ENCODE measurements around the gene TRIAP1.

Gene TRIAP1

GRCh38 chr12:120399531-120399930 is 46.7 kb downstream of the TRIAP1 start:
- H3K9me3 Mint-ChIP-seq: no peaks in the 10 kb centered on the region
- peaks cover 19% of the 10 kb centered on the region for H3K27me3 Mint-ChIP-seq (ENCODE audit: low read depth)

GRCh38 chr12:120397824-120398540 is 48.2 kb downstream of the TRIAP1 start:
- Mint-ChIP-seq H3K4me1 (ENCODE audit: low read depth) (no peaks in the 10 kb centered on the region), H3K36me3 (ENCODE audit: low read depth) (no peaks in the 10 kb centered on the region), H3K9me3 (no peaks in the 10 kb centered on the region), H3K27me3 (ENCODE audit: low read depth) (peaks cover 16% of the 10 kb centered on the region), H3K4me3 (no peak overlapping the region), H3K27ac (no peak overlapping the region)

More at GRCh38 chr12:120399531-120399930, 46.7 kb downstream of the TRIAP1 start:
- H3K4me1 Mint-ChIP-seq (ENCODE audit: low read depth): no peaks in the 10 kb centered on the region
- no peaks in the 10 kb centered on the region for H3K36me3 Mint-ChIP-seq (ENCODE audit: low read depth)
- H3K27ac Mint-ChIP-seq: no peak overlapping the region
- H3K4me3 Mint-ChIP-seq: no peak overlapping the region

- H3K27me3 Mint-ChIP-seq (ENCODE audit: low read depth): peaks cover 29% of the 10 kb centered on the region
These were observed 51.5 kb downstream of the TRIAP1 start for GRCh38 chr12:120394483-120395367.

More at GRCh38 chr12:120394483-120395367, 51.5 kb downstream of the TRIAP1 start:
- Mint-ChIP-seq H3K9me3 (no peaks in the 10 kb centered on the region), H3K4me3 (no peak overlapping the region), H3K4me1 (ENCODE audit: low read depth) (no peaks in the 10 kb centered on the region), H3K36me3 (ENCODE audit: low read depth) (no peaks in the 10 kb centered on the region), H3K27ac (no peak overlapping the region)
